CD14-positive monocyte (primary cell): ENCODE data around the gene UQCC2. TPM values are rescaled to one million over a fixed set of nuclear protein-coding genes. Genes with fewer than 3 reads are reported as not detected.

Experiments used
- DNase-seq, 3 donors: peaks; one replicate each; pipeline ENCODE4 v3.0.0-alpha.2; 2011 to 2022
- H2AFZ ChIP-seq: 2 replicates; pipeline ENCODE4 v1.6.0; 2012; ENCODE audit warnings: mild to moderate bottlenecking, low read depth, low read length, inconsistent platforms; ENCODE audit not compliant: insufficient read depth, poor library complexity, severe bottlenecking
- H3K27ac ChIP-seq, 2 donors: 1 replicate in 1 of 2; 2 replicates in 1 of 2; pipeline ENCODE4 v1.5.1; 2012 to 2013; ENCODE audit warnings: low read length in 2 of 2, control low read depth in 1 of 2, inconsistent platforms in 1 of 2, low read depth in 1 of 2, mild to moderate bottlenecking in 1 of 2
- H3K27me3 ChIP-seq, 2 donors: one replicate each; pipeline versions ENCODE4 v1.6.0 to v1.6.1; 2011 to 2013; ENCODE audit warnings: low read length in 2 of 2; ENCODE audit not compliant: control insufficient read depth in 2 of 2, insufficient read depth in 2 of 2
- H3K36me3 ChIP-seq, 2 donors: replicated peaks in 1 of 2; 1 replicate in 1 of 2; 2 replicates in 1 of 2; pipeline versions ENCODE4 v1.5.1 to v1.6.1; 2012 to 2013; ENCODE audit warnings: low read length in 2 of 2, control low read depth in 1 of 2, inconsistent platforms in 1 of 2, mild to moderate bottlenecking in 1 of 2; ENCODE audit not compliant: insufficient read depth in 2 of 2, control insufficient read depth in 1 of 2
- H3K4me1 ChIP-seq, 2 donors: 1 replicate in 1 of 2; 2 replicates in 1 of 2; pipeline versions ENCODE4 v1.5.1 to v1.6.1; 2012 to 2013; ENCODE audit warnings: low read length in 2 of 2, control low read depth in 1 of 2, inconsistent platforms in 1 of 2, mild to moderate bottlenecking in 1 of 2, moderate library complexity in 1 of 2; ENCODE audit not compliant: insufficient read depth in 2 of 2, control insufficient read depth in 1 of 2
- H3K4me2 ChIP-seq: replicated peaks from 2 replicates; pipeline ENCODE3; 2012; ENCODE audit warnings: low read length, moderate library complexity, mild to moderate bottlenecking; ENCODE audit not compliant: poor library complexity, severe bottlenecking; ENCODE audit errors: extremely low read depth
- H3K4me3 ChIP-seq, 3 experiments: fragments of 200-600 bp in 1 of 3; sonication (generic) in 1 of 3; replicated peaks in 1 of 3; 1 replicate in 2 of 3; 2 replicates in 1 of 3; pipeline ENCODE4 v1.5.1; 2011 to 2013; ENCODE audit warnings: low read length in 3 of 3, mild to moderate bottlenecking in 3 of 3, control low read depth in 2 of 3, low read depth in 2 of 3, inconsistent platforms in 1 of 3, moderate library complexity in 1 of 3
- H3K79me2 ChIP-seq: 2 replicates; pipeline ENCODE4 v1.6.0; 2012; ENCODE audit warnings: mild to moderate bottlenecking, control low read depth, inconsistent platforms, low read length, moderate library complexity; ENCODE audit not compliant: insufficient read depth
- H3K9ac ChIP-seq: 2 replicates; pipeline ENCODE4 v1.6.0; 2017; ENCODE audit warnings: low read length, mild to moderate bottlenecking; ENCODE audit not compliant: insufficient read depth, poor library complexity, severe bottlenecking
- H3K9me3 ChIP-seq, 2 donors: replicated peaks in 1 of 2; 1 replicate in 1 of 2; 2 replicates in 1 of 2; pipeline versions ENCODE4 v1.5.1 to v1.6.1; 2012 to 2013; ENCODE audit warnings: low read length in 2 of 2, control low read depth in 1 of 2; ENCODE audit not compliant: control insufficient read depth in 1 of 2, insufficient read depth in 1 of 2
- H4K20me1 ChIP-seq: 2 replicates; pipeline ENCODE4 v1.6.0; 2012; ENCODE audit warnings: mild to moderate bottlenecking, low read length, control low read depth, moderate library complexity; ENCODE audit not compliant: insufficient read depth
- H3K27ac Mint-ChIP-seq, 7 donors: one replicate each; pipeline ENCODE4 v1.8.0; 2020; ENCODE audit warnings: mild to moderate bottlenecking in 7 of 7, mixed read lengths in 7 of 7, moderate library complexity in 6 of 7, inconsistent platforms in 2 of 7
- H3K27me3 Mint-ChIP-seq, 3 donors: one replicate each; pipeline ENCODE4 v1.8.0; 2021 to 2022; ENCODE audit warnings: low read depth in 3 of 3, mild to moderate bottlenecking in 3 of 3, mixed read lengths in 3 of 3, moderate library complexity in 3 of 3, inconsistent platforms in 1 of 3
- H3K36me3 Mint-ChIP-seq, 2 donors: one replicate each; pipeline ENCODE4 v1.8.0; 2020; ENCODE audit warnings: mixed read lengths in 2 of 2, inconsistent platforms in 1 of 2, mild to moderate bottlenecking in 1 of 2
- H3K4me1 Mint-ChIP-seq: one replicate; pipeline ENCODE4 v1.8.0; 2020; ENCODE audit warnings: mild to moderate bottlenecking, mixed read lengths
- H3K4me3 Mint-ChIP-seq, 2 donors: one replicate each; pipeline ENCODE4 v1.8.0; 2020; ENCODE audit warnings: mild to moderate bottlenecking in 2 of 2, mixed read lengths in 2 of 2, moderate library complexity in 1 of 2
- H3K9me3 Mint-ChIP-seq, 7 donors: one replicate each; pipeline ENCODE4 v1.8.0; 2020 to 2022; ENCODE audit warnings: mixed read lengths in 7 of 7, mild to moderate bottlenecking in 6 of 7, moderate library complexity in 6 of 7, inconsistent platforms in 2 of 7
- CTCF ChIP-seq: fragments of 200-600 bp; IDR thresholded peaks from one replicate; pipeline ENCODE4 v1.8.0; 2022; ENCODE audit warnings: antibody characterized with exemption, mild to moderate bottlenecking
- WGBS: methylation state at CpG from one replicate; pipeline ENCODE4 v1.1.5; 2013; ENCODE audit warnings: missing lambda C conversion rate; ENCODE audit not compliant: insufficient coverage; 5-methylcytosine and 5-hydroxymethylcytosine counted together
- intact Hi-C, 2 donors: fragments of 100-400 bp; cut with micrococcal nuclease; formaldehyde crosslinking; loops; one replicate each; pipeline versions ENCODE4 v1.15.0 to v1.15.1; 2023
- polyA plus RNA-seq, 3 donors: library from polyadenylated mRNA; depleted of rRNA in 1 of 3; unstranded in 2 of 3; stranded (reverse) in 1 of 3; fragments of 300-500 nt in 2 of 3; fragments of >200 nt in 1 of 3; fragmentation: Illumina TruSeq in 2 of 3; gene quantifications; 1 replicate in 2 of 3; 2 replicates in 1 of 3; pipeline ENCODE4 v1.2.3, GENCODE V29; 2012 to 2021

The UQCC2 gene
- polyA plus RNA-seq, 3 donors, result 10.3 to 39.3 (median 37.2) TPM

DNA sequence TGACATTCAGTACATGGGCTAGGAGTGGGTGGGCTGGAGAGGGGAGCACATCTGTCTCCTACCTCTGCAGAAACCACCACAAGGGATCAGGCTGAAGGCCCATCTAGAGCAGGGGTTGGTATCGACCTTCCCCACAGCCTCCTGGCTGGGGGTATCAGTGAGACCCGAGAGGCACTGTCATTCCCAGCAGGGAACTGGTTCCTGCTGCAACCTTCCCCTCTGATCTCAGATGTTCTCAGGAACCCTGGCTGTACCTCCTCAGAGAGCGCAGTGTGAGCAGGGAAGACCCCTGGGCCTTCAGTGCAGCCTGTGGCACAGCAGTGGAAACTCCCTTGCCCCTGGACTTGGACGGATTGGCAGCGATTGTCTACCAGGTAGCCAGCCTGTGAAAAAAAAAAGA lies 27.4 kb upstream of the UQCC2 start:
- no peak for DNase-seq
- H3K36me3 ChIP-seq, result no peaks in the 10 kb centered on the region
- no peak overlapping the region for H3K9ac ChIP-seq

DNA sequence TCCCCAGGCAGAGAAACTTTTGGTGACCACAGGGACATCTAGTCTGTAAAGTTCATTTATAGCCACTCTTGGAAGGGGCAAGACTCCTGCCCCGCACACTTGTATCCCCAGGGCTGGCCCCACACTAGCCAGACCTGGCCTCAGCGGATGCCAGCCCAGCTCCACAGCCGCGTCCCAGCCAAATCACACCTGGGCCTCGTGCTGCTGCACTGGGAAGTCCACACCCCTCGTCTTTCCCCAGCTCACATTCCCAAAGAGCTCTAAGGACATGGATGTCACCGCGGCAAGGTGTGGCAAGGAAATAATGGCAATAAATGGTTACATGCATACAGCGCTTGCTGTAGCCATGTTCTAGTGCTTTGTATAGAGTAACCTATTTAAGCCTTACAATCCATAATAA lies 26.7 kb upstream of the UQCC2 start:
- H3K4me1 ChIP-seq, result peaks cover 8 to 12% of the 10 kb centered on the region in 2 donors
- no peak for DNase-seq
- H3K9me3 Mint-ChIP-seq, result no peaks in the 10 kb centered on the region
- no peaks in the 10 kb centered on the region for H3K79me2 ChIP-seq
- peaks cover 13% of the 10 kb centered on the region for H3K4me1 Mint-ChIP-seq
- intact Hi-C loops, result no loop called here
- no peak overlapping the region for H3K4me3 Mint-ChIP-seq
- 100% methylated on average over 2 of the region's 9 CpGs for WGBS
- H3K27ac Mint-ChIP-seq, result peak overlapping the region in 1 of 7 donors; percentile 61
- no peaks in the 10 kb centered on the region for H3K36me3 ChIP-seq
- H2AFZ ChIP-seq, result no peak overlapping the region
- no peak overlapping the region for H3K4me3 ChIP-seq
- no peak overlapping the region for H3K9ac ChIP-seq
- H3K36me3 Mint-ChIP-seq, result no peaks in the 10 kb centered on the region
- H3K27me3 ChIP-seq, result no peaks in the 10 kb centered on the region
- peaks cover 0 to 6% (median 1%) of the 10 kb centered on the region in 3 donors for H3K27me3 Mint-ChIP-seq
- no peak for TF ChIP-seq CTCF
- H3K9me3 ChIP-seq, result no peaks in the 10 kb centered on the region
- H3K27ac ChIP-seq, result no peak overlapping the region
- no peak overlapping the region for H3K4me2 ChIP-seq
- no peaks in the 10 kb centered on the region for H4K20me1 ChIP-seq

More for the DNA sequence above, 27.4 kb upstream of the UQCC2 start:
- Histone ChIP-seq H3K4me1 (peaks cover 8 to 12% of the 10 kb centered on the region in 2 donors), H3K79me2 (no peaks in the 10 kb centered on the region), H3K27ac (no peak overlapping the region), H4K20me1 (no peaks in the 10 kb centered on the region), H3K4me3 (no peak overlapping the region), H2AFZ (no peak overlapping the region), H3K4me2 (no peak overlapping the region), H3K27me3 (no peaks in the 10 kb centered on the region), H3K9me3 (no peaks in the 10 kb centered on the region)
- intact Hi-C loops, result no loop called here
- Mint-ChIP-seq H3K9me3 (no peaks in the 10 kb centered on the region), H3K4me3 (no peak overlapping the region), H3K36me3 (no peaks in the 10 kb centered on the region), H3K27me3 (peaks cover 0 to 6% (median 4%) of the 10 kb centered on the region in 3 donors), H3K27ac (no peak overlapping the region), H3K4me1 (peaks cover 13% of the 10 kb centered on the region)
- WGBS, result 87% methylated on average over 5 of the region's 5 CpGs
- TF ChIP-seq CTCF, result no peak
